ENCODE measurements around the gene P3R3URF. TPM values are rescaled to one million over a fixed set of nuclear protein-coding genes. Genes with fewer than 3 reads are reported as not detected.

The P3R3URF gene
- total and polyA plus RNA-seq, 9 of the 15 experiments (the other 6 are each of a cell fraction or from before 2014, with no cell fraction given): not detected

GRCh38 chr1:46133181-46133658 lies 43.1 kb downstream of the P3R3URF start (continued):
- no peak for TF ChIP-seq SMARCB1 (IDR thresholded peaks at IDR 0.05; ENCODE audit: insufficient read length, low read depth)
- TF ChIP-seq ASH1L (IDR thresholded peaks at IDR 0.05; ENCODE audit: borderline replicate concordance, low read depth, partially characterized antibody): no peak
- TF ChIP-seq MAFF (IDR thresholded peaks at IDR 0.05; ENCODE audit: low read length): no peak
- TF ChIP-seq ZNF395 (CRISPR knock-in tag; IDR thresholded peaks at IDR 0.05): peak; percentile 40; the same call in 1 of the 2 replicates
- peak; percentile 33; the same call in 1 of the 2 replicates for TF ChIP-seq PHF8 (IDR thresholded peaks at IDR 0.05; ENCODE audit: borderline replicate concordance, low read length)
- TF ChIP-seq CREM (IDR thresholded peaks at IDR 0.05; ENCODE audit: low read depth): peak; percentile 35; the same call in 1 of the 2 replicates
- TF ChIP-seq KDM5B (IDR thresholded peaks at IDR 0.05; ENCODE audit: insufficient replicate concordance, low read depth, low read length): peak; percentile 51
- TF ChIP-seq ZBTB9 (CRISPR knock-in tag; IDR thresholded peaks at IDR 0.05): 0 out of 2 replicates have a peak, but pooled peaks have one; percentile 16
- no peak for TF ChIP-seq JUN (IDR thresholded peaks at IDR 0.05; ENCODE audit: borderline replicate concordance, low read depth, low read length)
- TF ChIP-seq JUN (CRISPR knock-in tag; IDR thresholded peaks at IDR 0.05; ENCODE audit: borderline replicate concordance): no peak
- no peak for TF ChIP-seq CEBPZ (IDR thresholded peaks at IDR 0.05; ENCODE audit: borderline replicate concordance, low read depth, low read length)
- TF ChIP-seq ZNF431 (CRISPR knock-in tag; IDR thresholded peaks at IDR 0.05): no peak; the same call in 1 of the 2 replicates
- TF ChIP-seq ZNF197 (CRISPR knock-in tag; IDR thresholded peaks at IDR 0.05; ENCODE audit: low read depth): no peak
- TF ChIP-seq PHF21A (IDR thresholded peaks at IDR 0.05; ENCODE audit: borderline replicate concordance, low read depth): peak; percentile 89
- TF ChIP-seq PKNOX1 (IDR thresholded peaks at IDR 0.05): 0 out of 2 replicates have a peak, but pooled peaks have one; percentile 5
- no peak for TF ChIP-seq PHB2 (IDR thresholded peaks at IDR 0.05; ENCODE audit: low read depth)
- no peak for TF ChIP-seq HOMEZ (CRISPR knock-in tag; IDR thresholded peaks at IDR 0.05)
- TF ChIP-seq ZNF830 (CRISPR knock-in tag; IDR thresholded peaks at IDR 0.05): no peak
